NCI-H2227 treated with DMSO at 0.1 percent for 48 hours (cell line): ENCODE results near the gene FHIT.

Experiments used
- DNase-seq: peaks from one replicate; lab custom pipeline; 2025; lab: John Stamatoyannopoulos, UW

FHIT gene

DNA sequence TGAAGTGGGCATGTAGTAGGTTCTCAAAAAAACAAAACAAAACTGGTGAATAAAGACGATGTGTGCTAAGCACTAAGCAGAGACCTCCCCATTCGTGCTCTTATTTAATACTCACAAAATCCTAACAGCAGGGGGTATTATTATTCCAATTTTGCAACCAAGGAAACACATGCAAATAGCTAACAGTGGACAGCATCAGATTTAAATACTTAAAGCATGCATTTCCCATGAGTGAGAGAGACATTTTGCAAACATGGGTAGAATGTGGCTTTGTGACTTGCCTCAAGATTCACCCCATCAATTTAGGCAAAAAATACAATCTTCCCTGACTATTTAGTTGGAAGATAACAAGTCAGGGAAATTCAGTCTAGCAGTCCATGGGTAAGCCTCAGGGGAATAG is 1255.2 kb downstream of the FHIT start:
- no peak for DNase-seq

DNA sequence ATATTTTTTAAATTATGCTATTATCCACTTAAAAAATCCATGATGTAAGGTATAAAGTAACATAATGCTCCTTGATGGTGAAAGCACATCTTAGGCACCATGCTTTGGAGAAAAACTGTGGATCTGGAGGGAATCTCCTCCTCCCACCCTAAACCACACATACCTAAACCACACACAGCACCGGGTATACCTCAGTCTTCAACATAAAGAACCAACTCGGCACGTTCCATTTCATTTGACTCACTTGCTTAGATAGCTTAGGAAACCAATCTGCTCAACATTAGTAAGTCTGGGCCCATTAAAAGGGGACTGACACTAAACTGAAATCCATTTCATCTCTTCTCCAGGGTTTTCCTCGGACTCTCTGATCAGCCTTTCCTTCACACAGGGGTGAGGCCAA is 1255.7 kb downstream of the FHIT start:
- DNase-seq, result no peak

DNA sequence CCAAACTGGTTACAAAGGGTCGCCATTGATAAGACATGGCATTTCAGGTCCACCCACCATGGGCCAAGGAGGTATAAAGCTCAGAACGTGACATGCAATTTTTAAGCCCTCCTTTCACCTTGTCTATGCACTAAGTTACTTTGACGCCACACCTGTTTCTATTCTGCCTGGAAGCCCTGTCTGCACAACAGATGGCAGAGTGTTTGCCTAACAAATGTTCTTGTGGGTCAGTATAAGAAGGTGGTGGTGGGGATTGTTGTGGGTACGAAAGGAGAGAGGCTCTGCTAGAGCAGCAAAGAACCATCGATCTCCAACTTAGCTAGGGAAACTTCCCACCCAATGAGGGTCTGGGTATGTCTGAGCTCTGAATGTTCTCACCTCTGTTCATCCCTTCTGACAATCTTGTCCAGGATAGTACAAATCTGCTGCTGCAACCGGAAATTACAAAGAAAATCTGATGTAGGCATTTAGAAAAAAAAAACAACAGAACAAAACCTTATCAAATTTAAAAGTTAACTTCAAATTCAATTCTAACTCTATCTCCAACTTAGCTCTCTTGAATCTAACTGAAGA is 1256.4 kb downstream of the FHIT start:
- DNase-seq, result no peak

DNA sequence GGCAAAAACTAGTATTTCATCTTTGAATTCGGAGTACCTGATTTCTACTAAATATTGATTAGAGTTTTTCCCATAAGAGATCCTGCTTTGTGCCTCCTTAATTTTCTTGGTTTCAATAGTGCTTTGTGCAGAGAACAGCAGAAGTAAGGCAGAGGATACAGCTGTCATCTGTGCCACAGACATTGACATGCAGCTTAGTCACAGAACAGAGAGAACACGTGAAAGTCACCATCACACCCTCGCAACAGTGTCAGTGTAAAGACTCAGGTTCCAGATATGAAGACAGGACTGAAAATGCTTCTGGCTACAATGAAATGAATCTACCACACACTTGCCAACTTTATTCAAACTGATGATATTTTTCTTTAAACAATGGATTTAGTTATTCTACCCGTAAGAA is 1258.7 kb downstream of the FHIT start:
- no peak for DNase-seq

DNA sequence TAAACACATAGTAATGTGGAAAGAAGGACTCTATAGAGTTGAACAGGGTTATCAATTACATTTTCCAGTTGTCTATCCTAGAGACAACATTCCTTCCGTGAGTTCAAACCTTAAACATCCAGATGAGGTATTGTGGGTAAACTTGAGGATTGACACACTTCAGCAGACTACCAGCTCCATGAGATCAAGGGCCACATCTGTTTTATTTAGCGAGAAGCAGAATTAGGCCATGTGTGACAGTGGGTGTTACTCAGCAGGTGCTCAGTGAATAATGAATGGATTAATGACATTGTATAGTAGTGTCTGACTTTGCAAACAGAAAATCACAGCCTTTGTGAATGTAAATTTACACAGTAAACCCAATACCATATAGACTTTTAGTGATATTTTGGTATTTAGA is 1260.3 kb downstream of the FHIT start:
- no peak for DNase-seq

DNA sequence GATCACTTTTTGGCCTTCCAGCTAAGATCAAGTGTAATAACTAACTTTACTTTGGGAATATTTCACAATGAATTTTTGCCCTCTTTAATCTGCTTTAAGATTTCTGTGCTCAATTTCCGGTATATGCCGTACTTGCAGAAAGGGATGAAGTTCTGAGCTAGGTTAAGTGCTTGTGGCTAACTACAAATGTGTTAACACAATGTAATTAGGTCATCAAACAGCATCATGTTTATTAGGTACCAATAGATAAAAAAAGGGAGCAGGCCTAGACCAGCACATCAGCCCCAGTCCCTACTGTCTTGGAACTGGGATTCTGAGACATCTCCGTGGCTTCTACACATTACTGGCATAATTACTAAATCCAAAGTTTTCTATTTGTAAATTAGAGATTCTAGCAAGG is 1268.7 kb downstream of the FHIT start:
- DNase-seq, result no peak

DNA sequence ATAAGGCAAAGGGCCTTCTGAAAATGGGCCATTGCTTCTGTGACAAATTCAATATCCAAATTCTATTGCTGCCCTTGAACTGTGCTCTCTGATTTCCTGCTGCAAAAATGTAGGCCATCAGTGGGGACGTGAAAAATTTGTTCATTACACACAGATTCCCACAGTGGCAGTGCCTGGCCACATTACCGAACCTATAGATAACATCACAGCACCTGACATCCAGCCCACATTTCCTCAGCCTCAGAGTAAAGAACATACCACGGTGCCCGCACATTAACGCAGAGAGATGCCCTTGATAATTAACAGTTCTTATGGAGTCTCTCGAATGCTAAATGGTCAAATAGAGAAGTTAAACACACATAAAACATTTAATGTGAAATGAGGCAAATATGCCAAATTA is 1269.9 kb downstream of the FHIT start:
- no peak for DNase-seq

DNA sequence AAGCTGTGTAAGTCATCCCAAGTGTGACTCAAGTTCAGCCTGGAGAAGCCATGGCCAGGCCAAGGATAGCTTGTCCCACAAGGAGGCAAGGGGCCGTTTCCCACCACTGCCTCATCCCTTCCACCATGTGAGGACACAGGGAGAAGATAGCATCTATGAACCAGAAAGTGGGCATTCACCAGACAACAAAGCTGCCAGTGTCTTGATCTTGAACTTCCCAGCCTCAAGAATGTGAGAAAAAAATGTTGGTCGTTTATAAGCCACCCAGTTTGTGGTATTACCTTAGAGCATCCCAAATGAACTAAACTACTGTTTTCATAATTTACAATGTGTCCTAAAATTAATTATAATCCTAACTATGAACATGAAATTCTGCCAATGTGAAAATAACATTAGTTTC is 1270.7 kb downstream of the FHIT start:
- no peak for DNase-seq

DNA sequence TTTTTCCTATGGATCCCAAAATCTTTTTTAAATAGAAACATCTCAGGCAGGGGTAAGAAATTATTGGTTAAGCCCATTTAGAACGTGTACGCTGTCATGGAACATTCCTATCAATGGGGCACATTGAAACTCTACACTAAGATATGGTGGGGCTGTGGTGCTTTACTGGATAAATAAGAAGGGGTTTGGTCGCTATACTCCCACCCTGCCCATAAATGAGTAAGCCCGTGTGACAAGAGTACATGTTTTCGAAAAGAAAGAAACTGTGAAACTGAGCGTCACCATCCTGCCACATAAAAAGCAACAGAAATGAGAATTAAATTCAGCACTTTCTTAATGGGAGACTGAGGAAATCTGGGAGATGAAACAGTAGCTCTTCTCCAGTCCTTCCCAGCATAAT is 1271.7 kb downstream of the FHIT start:
- DNase-seq, result no peak

DNA sequence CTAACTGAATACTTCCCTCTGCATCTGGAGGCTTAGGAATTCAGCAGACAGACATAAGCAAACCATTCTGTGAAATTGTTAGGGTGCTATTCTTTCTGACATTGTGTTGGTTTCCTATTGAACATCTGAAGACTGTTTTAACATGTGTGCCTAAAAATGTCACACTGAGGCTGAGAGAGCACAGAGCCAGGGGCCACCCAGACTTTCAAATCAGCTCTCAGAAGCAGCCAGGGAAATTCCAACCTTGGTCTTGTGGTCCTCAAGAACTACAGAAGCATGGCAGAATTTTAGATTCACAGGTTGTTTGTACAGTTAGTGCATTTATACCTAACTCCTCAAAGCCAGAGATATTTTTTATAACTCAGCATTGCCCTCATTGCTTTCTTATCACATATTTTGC is 1272.3 kb downstream of the FHIT start:
- no peak for DNase-seq

DNA sequence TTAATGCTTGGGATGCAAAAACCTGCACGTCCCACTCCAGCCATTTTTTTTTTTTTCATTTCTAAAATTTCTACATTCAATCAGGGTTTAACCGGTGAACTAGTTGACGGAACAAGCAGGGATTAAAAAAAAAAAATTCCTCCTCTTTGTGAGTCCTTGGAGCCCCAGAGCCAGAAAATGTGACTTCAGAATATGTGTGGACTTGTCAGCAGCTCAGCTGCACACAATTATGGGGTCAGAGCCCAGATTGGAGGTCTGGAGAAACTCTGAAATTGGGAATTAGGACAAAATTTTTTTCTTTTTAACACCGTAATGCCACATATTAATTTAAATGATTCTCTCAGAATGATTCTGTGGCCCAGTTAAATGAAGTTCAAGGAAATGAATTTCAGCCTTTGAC is 1280.5 kb downstream of the FHIT start:
- DNase-seq, result no peak

DNA sequence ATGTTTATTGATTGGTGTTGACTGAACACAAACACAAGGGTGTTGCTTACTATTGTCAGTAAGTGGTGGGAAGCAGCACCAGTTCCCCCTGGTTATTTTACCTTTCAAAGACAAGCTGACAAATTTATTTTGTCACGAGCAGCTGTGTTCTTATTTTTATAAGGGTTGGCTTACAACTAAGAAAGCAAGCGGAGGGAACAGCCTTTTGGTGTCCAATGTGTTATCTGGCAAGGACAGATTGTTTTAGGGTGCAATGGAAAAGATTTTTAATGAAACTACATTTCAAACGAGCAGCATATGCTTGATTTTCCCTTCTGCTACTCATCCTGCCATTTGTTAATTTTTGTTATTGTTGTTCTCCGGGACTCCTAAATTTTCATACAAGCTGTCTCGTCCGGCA is 1280.9 kb downstream of the FHIT start:
- DNase-seq, result no peak

DNA sequence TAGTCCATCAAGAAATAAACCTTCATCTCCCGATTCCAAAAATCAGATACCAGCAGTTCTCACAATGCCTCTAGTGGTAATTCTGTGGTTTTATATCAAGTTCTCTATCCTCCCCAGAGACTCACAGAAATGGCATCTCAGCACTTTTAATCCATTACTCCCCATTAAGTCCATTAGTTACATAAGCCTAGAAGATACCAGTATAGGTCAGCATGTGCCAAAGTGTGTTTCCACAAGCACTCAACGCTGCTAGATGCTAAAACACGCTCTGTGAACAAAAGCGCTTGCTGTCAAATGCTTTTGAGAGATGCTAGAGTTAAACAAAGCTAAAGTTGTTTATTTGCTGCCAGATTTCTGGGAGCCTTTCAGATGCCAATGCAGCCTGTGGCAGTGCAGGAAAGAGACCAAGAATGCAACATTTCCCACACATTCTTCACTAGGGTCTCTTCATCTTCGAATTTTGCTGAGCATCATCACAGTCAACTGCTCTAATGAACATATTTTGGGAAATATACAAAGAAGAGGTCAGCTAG is 1282.7 kb downstream of the FHIT start:
- no peak for DNase-seq

DNA sequence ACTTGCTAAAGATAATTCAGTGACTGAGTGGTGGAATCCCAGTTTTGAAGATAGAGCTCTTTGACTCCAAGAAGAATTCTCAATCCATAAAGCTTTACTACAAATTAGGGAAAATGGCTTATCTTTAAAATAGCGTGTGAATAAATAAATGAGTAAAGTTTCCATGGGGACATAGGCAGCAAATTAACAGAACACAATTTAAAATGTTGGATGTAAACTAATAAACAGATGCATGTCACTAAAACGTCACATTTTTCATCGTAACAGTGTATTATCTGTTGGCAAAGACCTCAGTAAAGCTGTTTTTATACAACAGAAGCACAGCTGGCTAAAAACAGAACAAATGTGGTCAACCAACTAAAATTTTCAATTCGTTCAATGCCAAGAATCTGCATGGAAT is 1287.6 kb downstream of the FHIT start:
- no peak for DNase-seq

DNA sequence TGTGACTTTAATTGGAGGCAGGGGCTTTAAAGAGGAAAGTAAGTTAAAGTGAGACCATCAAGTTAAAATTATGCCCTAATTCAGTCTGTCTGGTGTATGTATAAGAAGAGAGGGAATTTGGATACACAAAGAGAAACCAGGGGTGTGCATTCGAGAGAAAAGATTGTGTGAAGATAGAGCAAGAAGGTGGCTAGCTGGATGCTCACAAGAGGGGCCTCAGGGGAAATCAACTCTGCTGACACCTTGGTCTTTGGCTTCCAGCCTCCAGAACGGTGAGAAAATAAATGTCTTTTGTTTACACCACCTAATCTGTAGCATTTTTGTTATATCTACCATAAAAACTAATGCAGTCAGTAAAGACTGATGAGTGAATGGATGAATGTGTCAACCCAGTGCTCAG is 1294.1 kb downstream of the FHIT start:
- no peak for DNase-seq

DNA sequence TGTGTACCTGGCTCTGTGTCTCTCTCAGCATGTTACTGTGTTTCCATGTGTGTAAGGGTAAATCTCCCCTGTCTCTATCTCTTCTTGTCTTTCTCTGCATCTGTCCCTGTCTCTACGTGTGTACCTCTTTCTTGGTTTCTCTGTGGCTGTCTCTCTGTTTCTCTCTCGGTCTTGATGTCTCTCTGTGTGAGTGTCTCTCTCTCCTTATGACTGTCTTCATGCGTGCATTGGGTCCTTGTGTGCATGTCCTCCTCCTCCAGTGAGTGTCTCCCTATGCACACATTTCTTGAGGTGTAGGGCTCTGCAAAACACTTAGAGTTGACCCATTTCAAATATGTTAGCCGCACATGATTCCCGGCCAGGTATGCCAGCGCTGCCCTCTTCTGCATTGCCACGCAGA is 1298.1 kb downstream of the FHIT start:
- DNase-seq, result no peak

DNA sequence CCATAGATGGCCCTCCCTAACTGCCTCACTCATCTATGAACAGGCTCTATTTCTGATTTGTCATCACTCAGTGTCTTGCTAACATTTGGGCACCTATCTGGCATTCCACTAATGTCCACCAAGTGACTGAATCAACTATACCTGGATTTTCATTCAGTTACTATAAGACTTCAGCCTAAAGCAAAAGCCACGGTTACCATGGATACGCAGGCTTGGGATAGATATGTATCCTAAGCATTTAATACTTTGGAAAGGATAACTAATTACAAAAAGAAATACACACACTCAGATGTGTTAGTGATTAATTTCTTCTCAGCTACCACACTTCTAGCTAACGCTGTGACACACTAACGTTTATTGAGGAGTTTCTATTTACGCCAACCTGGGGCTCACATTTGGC is 1301.9 kb downstream of the FHIT start:
- DNase-seq, result no peak

DNA sequence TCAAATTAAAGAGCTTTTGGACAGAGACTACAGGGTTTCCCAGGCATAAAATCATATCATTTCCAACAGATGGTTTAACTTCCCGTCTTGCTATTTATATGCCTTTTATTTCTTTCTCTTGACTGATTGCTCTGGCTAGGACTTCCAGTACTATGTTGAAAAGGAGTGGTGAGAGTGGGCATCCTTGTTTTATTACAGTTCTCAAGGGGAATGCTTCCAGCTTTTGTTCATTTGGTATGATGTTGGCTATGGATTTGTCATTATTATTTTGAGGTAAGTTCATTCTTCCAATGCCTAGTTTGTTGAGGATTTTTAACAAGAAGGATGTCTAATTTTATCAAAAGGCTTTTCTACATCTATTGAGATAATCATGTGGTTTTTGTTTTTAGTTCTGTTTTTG is 1304.9 kb downstream of the FHIT start:
- no peak for DNase-seq

DNA sequence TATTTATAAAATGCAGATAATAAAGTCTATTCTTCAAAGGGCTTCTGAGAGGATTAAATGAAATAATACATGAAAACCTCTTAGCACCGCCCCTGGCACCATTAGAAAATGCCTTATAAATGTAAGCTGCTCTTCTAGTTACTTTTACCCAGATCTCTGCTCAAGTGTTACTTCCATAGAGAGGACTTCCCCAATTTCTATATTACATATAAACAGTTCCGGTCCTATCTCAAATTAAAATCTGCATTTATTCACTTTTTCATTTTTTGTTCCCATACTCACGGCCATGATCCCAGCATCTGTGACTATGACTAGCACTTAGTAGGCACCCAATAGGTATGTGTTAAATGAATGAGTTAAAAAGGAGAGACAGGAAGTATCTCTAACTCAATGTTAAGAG is 1310.5 kb downstream of the FHIT start:
- no peak for DNase-seq

DNA sequence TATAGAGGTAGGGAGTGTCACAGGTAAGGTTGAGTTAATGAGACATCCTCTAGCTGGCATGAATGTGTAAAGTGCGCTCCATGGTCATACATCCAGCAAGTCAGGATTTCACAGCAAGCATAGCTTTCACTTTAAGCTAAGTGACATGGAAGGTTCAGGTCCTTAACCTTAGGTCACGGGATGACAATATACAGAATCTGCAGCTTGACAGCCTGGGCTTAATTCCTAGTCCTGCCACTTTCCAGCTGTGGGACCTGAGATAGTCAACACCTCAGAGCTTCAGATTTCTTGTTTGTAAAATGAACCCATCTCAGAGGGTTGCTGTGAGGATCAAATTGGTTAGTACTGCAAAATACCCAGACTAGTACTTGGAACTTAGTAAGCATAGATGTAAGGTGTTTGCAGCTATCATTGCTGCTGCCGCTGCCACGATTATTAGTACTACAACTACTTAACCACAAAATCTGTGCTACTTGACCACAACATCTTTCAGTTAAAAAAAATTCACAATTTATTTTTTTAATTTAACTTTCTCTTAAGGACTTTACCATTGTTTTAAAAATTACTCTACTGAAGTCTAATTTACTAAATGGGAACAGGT is 1311.3 kb downstream of the FHIT start:
- DNase-seq, result no peak

DNA sequence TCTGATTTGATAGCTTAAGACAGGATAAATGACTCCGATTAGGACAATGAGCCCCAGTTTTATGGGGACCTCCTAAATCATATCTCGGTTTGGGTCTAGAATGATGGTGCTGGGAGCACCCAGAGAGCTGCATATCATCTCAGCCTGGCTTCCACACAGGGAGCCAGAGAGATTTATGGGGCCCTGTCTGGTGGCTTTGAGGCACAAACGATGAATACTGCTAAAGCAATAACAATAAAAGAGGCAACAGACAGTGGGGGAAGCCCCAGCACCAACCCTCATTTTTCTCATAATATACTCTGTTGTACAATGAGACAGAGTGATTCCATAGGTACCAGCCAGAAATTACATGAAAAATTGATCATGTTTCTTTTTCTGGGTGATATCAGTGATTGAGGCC is 1312.4 kb downstream of the FHIT start:
- DNase-seq, result no peak

DNA sequence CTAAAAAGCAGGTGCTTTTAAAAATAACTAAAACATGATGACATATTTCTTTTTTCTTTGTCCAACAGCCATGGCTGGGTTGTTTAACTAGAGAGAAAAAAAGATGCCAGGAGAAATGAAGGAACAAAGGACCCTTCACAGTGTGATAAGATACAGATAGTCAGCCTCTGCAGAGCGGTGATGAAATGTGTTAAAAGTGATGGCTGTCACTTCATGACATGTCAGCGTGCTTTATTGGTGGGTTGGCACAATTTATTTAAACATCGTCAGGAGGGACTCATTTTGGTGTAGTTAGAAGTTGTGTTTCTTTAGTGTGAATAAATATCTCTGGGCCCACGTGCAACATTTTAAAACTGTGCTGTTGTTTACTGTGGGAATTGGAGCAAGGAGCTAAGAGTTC is 1314.1 kb downstream of the FHIT start:
- no peak for DNase-seq

DNA sequence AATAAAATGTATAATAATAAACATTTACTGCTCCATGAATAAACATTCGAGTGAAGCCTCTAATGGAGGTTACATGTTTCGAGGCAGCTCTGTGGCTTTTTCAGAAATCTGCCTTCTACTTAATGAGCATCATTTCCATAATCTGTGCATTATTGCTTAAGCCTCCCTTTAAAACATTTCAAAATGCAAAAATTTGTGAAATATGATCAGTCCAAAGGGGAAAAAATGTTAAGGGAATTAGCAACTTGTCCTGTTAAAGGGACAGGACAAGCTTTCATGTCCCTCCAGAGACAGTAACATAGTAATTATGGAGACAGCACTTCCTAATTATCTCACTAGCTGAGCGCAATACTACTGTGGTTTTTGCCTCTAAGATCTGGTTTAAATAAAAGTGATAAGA is 1314.8 kb downstream of the FHIT start:
- DNase-seq, result no peak

DNA sequence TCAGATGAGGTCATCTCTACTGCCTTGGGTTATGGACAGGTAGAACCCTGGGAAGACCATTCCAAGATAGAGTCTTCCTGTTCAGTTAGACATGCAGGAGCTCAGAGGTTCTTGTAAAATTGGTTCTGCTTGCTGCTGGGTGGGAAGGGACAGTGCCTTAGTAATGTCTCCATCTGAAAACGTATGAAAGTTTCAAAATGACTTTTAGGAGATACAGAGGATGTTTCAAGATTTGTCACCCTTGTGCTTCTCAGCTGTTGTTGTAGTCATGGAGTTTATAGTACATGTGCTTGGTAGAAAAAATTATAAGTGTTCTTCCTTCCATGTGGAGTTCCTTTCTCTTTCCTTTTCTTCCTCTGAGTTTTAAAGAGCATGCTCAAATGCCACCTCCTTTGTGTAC is 1316.2 kb downstream of the FHIT start:
- DNase-seq, result no peak
